ENCODE results near the gene CD37.

DNA sequence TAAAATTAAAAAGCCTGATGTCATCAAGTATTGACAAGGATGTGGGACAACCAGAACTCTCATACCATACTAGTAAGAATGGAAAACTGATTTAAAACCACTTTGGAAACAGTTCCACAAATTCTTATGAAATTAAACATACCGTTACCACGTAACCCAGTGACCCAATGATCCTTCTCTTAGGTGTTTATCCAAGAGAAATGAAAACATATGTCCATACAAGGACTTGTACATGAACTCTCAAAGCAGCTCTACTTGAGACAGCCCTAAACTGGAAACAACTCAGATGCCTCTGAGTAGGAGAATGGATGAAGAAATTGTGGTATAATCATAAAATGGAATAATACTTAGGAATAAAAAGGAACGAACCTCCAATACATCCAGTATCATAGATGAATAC lies 37.8 kb upstream of the CD37 start:
- TF ChIP-seq, protein P1, sequence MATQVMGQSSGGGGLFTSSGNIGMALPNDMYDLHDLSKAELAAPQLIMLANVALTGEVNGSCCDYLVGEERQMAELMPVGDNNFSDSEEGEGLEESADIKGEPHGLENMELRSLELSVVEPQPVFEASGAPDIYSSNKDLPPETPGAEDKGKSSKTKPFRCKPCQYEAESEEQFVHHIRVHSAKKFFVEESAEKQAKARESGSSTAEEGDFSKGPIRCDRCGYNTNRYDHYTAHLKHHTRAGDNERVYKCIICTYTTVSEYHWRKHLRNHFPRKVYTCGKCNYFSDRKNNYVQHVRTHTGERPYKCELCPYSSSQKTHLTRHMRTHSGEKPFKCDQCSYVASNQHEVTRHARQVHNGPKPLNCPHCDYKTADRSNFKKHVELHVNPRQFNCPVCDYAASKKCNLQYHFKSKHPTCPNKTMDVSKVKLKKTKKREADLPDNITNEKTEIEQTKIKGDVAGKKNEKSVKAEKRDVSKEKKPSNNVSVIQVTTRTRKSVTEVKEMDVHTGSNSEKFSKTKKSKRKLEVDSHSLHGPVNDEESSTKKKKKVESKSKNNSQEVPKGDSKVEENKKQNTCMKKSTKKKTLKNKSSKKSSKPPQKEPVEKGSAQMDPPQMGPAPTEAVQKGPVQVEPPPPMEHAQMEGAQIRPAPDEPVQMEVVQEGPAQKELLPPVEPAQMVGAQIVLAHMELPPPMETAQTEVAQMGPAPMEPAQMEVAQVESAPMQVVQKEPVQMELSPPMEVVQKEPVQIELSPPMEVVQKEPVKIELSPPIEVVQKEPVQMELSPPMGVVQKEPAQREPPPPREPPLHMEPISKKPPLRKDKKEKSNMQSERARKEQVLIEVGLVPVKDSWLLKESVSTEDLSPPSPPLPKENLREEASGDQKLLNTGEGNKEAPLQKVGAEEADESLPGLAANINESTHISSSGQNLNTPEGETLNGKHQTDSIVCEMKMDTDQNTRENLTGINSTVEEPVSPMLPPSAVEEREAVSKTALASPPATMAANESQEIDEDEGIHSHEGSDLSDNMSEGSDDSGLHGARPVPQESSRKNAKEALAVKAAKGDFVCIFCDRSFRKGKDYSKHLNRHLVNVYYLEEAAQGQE (IDR thresholded peaks at IDR 0.05; ENCODE audit: low read depth, low read length), result no peak
- TF ChIP-seq JUND (IDR thresholded peaks at IDR 0.05; ENCODE audit: low read depth, low read length), result no peak
- TF ChIP-seq POLR2A (IDR thresholded peaks at IDR 0.05; ENCODE audit: low read depth, low read length), result no peak
- TF ChIP-seq MXI1 (IDR thresholded peaks at IDR 0.05; ENCODE audit: low read depth, low read length), result no peak
- TF ChIP-seq JUNB (IDR thresholded peaks at IDR 0.05), result no peak
- TF ChIP-seq NRF1 (conservative IDR thresholded peaks at IDR 0.05; ENCODE audit: low read depth, low read length), result no peak
- TF ChIP-seq NFIC (IDR thresholded peaks at IDR 0.05; ENCODE audit: low read depth, low read length), result no peak
- TF ChIP-seq ASH2L (IDR thresholded peaks at IDR 0.05; ENCODE audit: borderline replicate concordance, low read depth), result no peak
- TF ChIP-seq, protein P2, sequence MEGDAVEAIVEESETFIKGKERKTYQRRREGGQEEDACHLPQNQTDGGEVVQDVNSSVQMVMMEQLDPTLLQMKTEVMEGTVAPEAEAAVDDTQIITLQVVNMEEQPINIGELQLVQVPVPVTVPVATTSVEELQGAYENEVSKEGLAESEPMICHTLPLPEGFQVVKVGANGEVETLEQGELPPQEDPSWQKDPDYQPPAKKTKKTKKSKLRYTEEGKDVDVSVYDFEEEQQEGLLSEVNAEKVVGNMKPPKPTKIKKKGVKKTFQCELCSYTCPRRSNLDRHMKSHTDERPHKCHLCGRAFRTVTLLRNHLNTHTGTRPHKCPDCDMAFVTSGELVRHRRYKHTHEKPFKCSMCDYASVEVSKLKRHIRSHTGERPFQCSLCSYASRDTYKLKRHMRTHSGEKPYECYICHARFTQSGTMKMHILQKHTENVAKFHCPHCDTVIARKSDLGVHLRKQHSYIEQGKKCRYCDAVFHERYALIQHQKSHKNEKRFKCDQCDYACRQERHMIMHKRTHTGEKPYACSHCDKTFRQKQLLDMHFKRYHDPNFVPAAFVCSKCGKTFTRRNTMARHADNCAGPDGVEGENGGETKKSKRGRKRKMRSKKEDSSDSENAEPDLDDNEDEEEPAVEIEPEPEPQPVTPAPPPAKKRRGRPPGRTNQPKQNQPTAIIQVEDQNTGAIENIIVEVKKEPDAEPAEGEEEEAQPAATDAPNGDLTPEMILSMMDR (IDR thresholded peaks at IDR 0.05 in 2 of 3, conservative IDR thresholded peaks at IDR 0.05 in 1 of 3; ENCODE audit: control insufficient read depth in 2 of 3, extremely low read depth in 1 of 3, insufficient read depth in 1 of 3, low read depth in 3 of 3, low read length in 3 of 3), result no peak

Data from GM12878 (cell line).